Body of pancreas (tissue), 4 donors: ENCODE results near the gene FAM163A. TPM values are rescaled to one million over a fixed set of nuclear protein-coding genes. Genes with fewer than 3 reads are reported as not detected.
"Not testable (repeated sequence)": the region's sequence is repeated elsewhere in the genome, so short reads cannot be mapped to it uniquely, and the experiment has no call there.

ENCODE experiments used
- ATAC-seq: fragments of 150-250 bp; one replicate; pipeline ENCODE4 v1.9.1; 2016
- DNase-seq, 4 donors: peaks; one replicate each; pipeline ENCODE4 v3.0.0-alpha.2; 2019
- H3K27ac ChIP-seq, 4 donors: fragments of 200-600 bp; sonication (generic); 1 replicate in 3 of 4; 2 replicates in 1 of 4; pipeline versions ENCODE4 v1.5.1 to v1.6.1; 2016 to 2019; ENCODE audit warnings: mild to moderate bottlenecking in 1 of 4, mixed read lengths in 1 of 4, moderate library complexity in 1 of 4
- H3K27me3 ChIP-seq, 2 donors: fragments of 200-600 bp; sonication (generic); one replicate each; pipeline ENCODE4 v1.6.0; 2016; ENCODE audit warnings: mild to moderate bottlenecking in 1 of 2
- H3K36me3 ChIP-seq, 2 donors: fragments of 200-600 bp; sonication (generic); replicated peaks in 1 of 2; 2 replicates each; pipeline ENCODE4 v1.5.1; 2016; ENCODE audit warnings: low read depth in 2 of 2; ENCODE audit not compliant: insufficient read depth in 1 of 2
- H3K4me1 ChIP-seq: fragments of 200-600 bp; sonication (generic); one replicate; pipeline ENCODE4 v1.6.0; 2016
- H3K4me3 ChIP-seq, 2 donors: fragments of 200-600 bp; sonication (generic); 1 replicate in 1 of 2; 2 replicates in 1 of 2; pipeline ENCODE4 v1.5.1; 2016 to 2019
- H3K9me3 ChIP-seq, 3 donors: fragments of 200-600 bp; sonication (generic); 1 replicate in 2 of 3; 2 replicates in 1 of 3; pipeline ENCODE4 v1.5.1; 2016
- CTCF ChIP-seq, 7 experiments: fragments of 450-650 bp in 4 of 7; fragments of 200-600 bp in 3 of 7; sonication (generic) in 3 of 7; IDR thresholded peaks; one replicate each; pipeline ENCODE4 v1.5.1; 2016 to 2019; ENCODE audit warnings: antibody characterized with exemption in 7 of 7
- POLR2A ChIP-seq, 3 donors: fragments of 450-650 bp; IDR thresholded peaks; one replicate each; pipeline ENCODE4 v1.6.1; 2016; ENCODE audit warnings: antibody characterized with exemption in 3 of 3, mild to moderate bottlenecking in 2 of 3
- WGBS, 2 donors: methylation state at CpG; one replicate each; pipeline ENCODE4 v1.1.5; 2017; 5-methylcytosine and 5-hydroxymethylcytosine counted together
- intact Hi-C: fragments of 100-400 bp; cut with DNase I; formaldehyde crosslinking; loops from one replicate; pipeline ENCODE4 v1.15.1; 2023
- total RNA-seq, 2 donors: library from RNA; depleted of rRNA; stranded (reverse); fragments of >200 nt; gene quantifications; one replicate each; pipeline ENCODE4 v1.1.0, GENCODE V29; 2016

Gene FAM163A
- total RNA-seq, 2 donors from 2014 or later = 0.26 TPM; not detected in 1

GRCh38 chr1:179853102-179853501, 110.0 kb downstream of the FAM163A start:
- TF ChIP-seq CTCF (IDR thresholded peaks at IDR 0.05) (no peak), POLR2A (IDR thresholded peaks at IDR 0.05) (no peak)
- Histone ChIP-seq H3K36me3 (peaks cover 6 to 21% of the 10 kb centered on the region in 2 donors), H3K27me3 (no peaks in the 10 kb centered on the region), H3K4me1 (no peaks in the 10 kb centered on the region), H3K9me3 (peaks cover 0 to 3% (median 0%) of the 10 kb centered on the region in 3 donors), H3K27ac (no peak overlapping the region), H3K4me3 (no peak overlapping the region)
- 87 to 92% methylated on average over 1 of the region's 1 CpG for WGBS, 2 donors
- intact Hi-C loops = no loop called here
- no peak for DNase-seq
- no peak for ATAC-seq

GRCh38 chr1:179855831-179856230, 112.7 kb downstream of the FAM163A start:
- H3K4me3 ChIP-seq, H3K27ac ChIP-seq, ATAC-seq, H3K4me1 ChIP-seq, H3K27me3 ChIP-seq, H3K9me3 ChIP-seq, intact Hi-C loops, H3K36me3 ChIP-seq, DNase-seq: not testable (repeated sequence)
- WGBS, 2 donors = 96 to 97% methylated on average over 4 of the region's 4 CpGs

- TF ChIP-seq POLR2A (IDR thresholded peaks at IDR 0.05) (no peak), CTCF (IDR thresholded peaks at IDR 0.05) (no peak)
- H3K36me3 ChIP-seq = peaks cover 0 to 6% of the 10 kb centered on the region in 2 donors
- DNase-seq (no peak), ATAC-seq (no peak)
- peaks cover 0 to 3% (median 0%) of the 10 kb centered on the region in 3 donors for H3K9me3 ChIP-seq
- H3K27ac ChIP-seq = no peak overlapping the region
- no peaks in the 10 kb centered on the region for H3K27me3 ChIP-seq
- no peak overlapping the region for H3K4me3 ChIP-seq
- H3K4me1 ChIP-seq = no peaks in the 10 kb centered on the region
- whole genome bisulfite sequencing, 2 donors = 82 to 100% methylated on average over 2 of the region's 2 CpGs
- intact Hi-C loops = no loop called here
Measured at GRCh38 chr1:179856296-179856695, 113.2 kb downstream of the FAM163A start.

DNA sequence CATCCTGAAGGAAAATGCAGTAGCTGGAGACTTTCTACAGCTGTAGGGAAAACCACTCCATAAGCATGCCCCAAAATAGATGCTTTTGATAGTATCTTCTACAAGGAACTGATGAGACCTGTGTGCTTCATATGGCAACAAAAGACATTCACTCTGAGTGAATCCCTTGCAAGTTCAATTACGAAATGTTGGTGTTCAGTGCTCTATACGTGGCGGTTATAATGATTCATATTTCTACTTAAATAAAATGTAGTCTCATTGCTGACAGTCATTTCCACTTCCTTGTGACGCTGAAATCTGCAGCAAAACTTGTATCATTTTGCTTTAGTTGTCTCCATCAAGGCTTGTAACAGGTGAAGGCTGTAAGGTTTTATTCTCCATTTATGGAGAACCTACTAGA, 113.9 kb downstream of the FAM163A start:
- Histone ChIP-seq H3K36me3 (peaks cover 0 to 4% of the 10 kb centered on the region in 2 donors), H3K27ac (no peak overlapping the region), H3K4me1 (no peaks in the 10 kb centered on the region), H3K4me3 (no peak overlapping the region), H3K27me3 (no peaks in the 10 kb centered on the region), H3K9me3 (peaks cover 0 to 3% (median 0%) of the 10 kb centered on the region in 3 donors)
- ATAC-seq = no peak
- no peak for TF ChIP-seq POLR2A (IDR thresholded peaks at IDR 0.05)
- no peak for TF ChIP-seq CTCF (IDR thresholded peaks at IDR 0.05)
- WGBS, 2 donors = 88 to 91% methylated on average over 4 of the region's 4 CpGs
- no peak for DNase-seq
- intact Hi-C loops = no loop called here

DNA sequence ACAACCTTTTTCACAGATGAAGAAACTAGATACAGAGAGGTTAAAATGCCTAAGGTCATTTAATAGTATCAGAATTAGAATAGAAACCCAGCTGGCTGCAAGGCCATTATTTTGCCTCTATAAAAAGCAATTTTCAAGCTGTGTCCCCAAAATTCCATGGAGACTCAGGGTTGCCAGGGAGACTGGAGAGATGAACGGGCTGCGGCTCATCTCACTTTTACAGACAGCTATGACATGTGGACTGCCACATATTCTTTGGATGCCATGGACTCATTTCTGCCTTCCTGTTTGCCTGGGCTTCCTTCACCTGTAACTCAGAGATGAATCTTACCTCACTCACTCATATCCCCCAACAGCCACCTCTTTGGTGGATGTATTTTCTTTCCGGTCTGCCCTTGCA, 117.6 kb downstream of the FAM163A start:
- TF ChIP-seq POLR2A (IDR thresholded peaks at IDR 0.05) (no peak), CTCF (IDR thresholded peaks at IDR 0.05) (no peak)

More for the DNA sequence above, 117.6 kb downstream of the FAM163A start:
- ATAC-seq (no peak), DNase-seq (no peak)
- intact Hi-C loops = loop anchor here (10.0 kb wide), 1 partner anchor 314 kb away; no protein-coding TSS in a partner anchor
- Histone ChIP-seq H3K27me3 (no peaks in the 10 kb centered on the region), H3K4me3 (no peak overlapping the region), H3K27ac (no peak overlapping the region), H3K4me1 (peaks cover 5% of the 10 kb centered on the region), H3K36me3 (peaks cover 9% of the 10 kb centered on the region in 2 donors), H3K9me3 (no peaks in the 10 kb centered on the region)
- 89 to 91% methylated on average over 3 of the region's 3 CpGs for WGBS, 2 donors
